Keratinocyte (primary cell): Measurements from ENCODE around the gene KLK8. TPM values are rescaled to one million over a fixed set of nuclear protein-coding genes. Genes with fewer than 3 reads are reported as not detected.
A peak's percentile ranks its signal among the peaks of the same experiment; 100 is the strongest.

ENCODE experiments used
- DNase-seq: peaks from one replicate; pipeline ENCODE4 v3.0.0-alpha.2; 2011; ENCODE audit warnings: low read depth, missing footprints, low spot score
- FAIRE-seq: peaks from 2 replicates; lab custom pipeline; 2011; peaks lifted over from hg19 to GRCh38; lab: Jason Lieb, UNC
- H2AFZ ChIP-seq: 2 replicates; pipeline ENCODE4 v1.6.0; 2012; ENCODE audit warnings: low read length, control low read depth, inconsistent platforms; ENCODE audit not compliant: control insufficient read depth
- H3K27ac ChIP-seq: 2 replicates; pipeline ENCODE4 v1.5.1; 2011; ENCODE audit warnings: low read length; ENCODE audit not compliant: control insufficient read depth, insufficient read depth
- H3K27me3 ChIP-seq: 3 replicates; pipeline ENCODE4 v1.6.0; 2011; ENCODE audit warnings: low read length; ENCODE audit not compliant: control insufficient read depth, insufficient read depth; ENCODE audit errors: extremely low read depth
- H3K36me3 ChIP-seq, 2 experiments: 2 replicates in 1 of 2; 3 replicates in 1 of 2; pipeline ENCODE4 v1.5.1; 2011; ENCODE audit warnings: low read length in 2 of 2, mild to moderate bottlenecking in 1 of 2; ENCODE audit not compliant: control insufficient read depth in 2 of 2, insufficient read depth in 2 of 2; ENCODE audit errors: extremely low read depth in 1 of 2
- H3K4me1 ChIP-seq: 3 replicates; pipeline ENCODE4 v1.5.1; 2011; ENCODE audit warnings: low read length; ENCODE audit not compliant: control insufficient read depth, insufficient read depth; ENCODE audit errors: extremely low read depth
- H3K4me2 ChIP-seq: 3 replicates; pipeline ENCODE4 v1.6.0; 2011; ENCODE audit warnings: low read depth, low read length; ENCODE audit not compliant: control insufficient read depth, insufficient read depth; ENCODE audit errors: extremely low read depth
- H3K4me3 ChIP-seq, 3 experiments: fragments of 200-600 bp in 1 of 3; sonication (generic) in 1 of 3; 2 replicates in 2 of 3; 3 replicates in 1 of 3; pipeline ENCODE4 v1.5.1; 2011 to 2016; ENCODE audit warnings: low read length in 3 of 3, mild to moderate bottlenecking in 3 of 3, control low read depth in 2 of 3, inconsistent platforms in 1 of 3, low read depth in 1 of 3, mixed read lengths in 1 of 3, mixed run types in 1 of 3, moderate library complexity in 1 of 3; ENCODE audit not compliant: control insufficient read depth in 2 of 3, insufficient read depth in 2 of 3; ENCODE audit errors: extremely low read depth in 1 of 3
- H3K79me2 ChIP-seq: 2 replicates; pipeline ENCODE4 v1.6.0; 2012; ENCODE audit warnings: low read length; ENCODE audit not compliant: control insufficient read depth, insufficient read depth
- H3K9ac ChIP-seq: 3 replicates; pipeline ENCODE4 v1.6.0; 2011; ENCODE audit warnings: low read length; ENCODE audit not compliant: control insufficient read depth, insufficient read depth; ENCODE audit errors: extremely low read depth
- H3K9me1 ChIP-seq: 3 replicates; pipeline ENCODE4 v1.6.0; 2011; ENCODE audit warnings: low read length; ENCODE audit not compliant: control insufficient read depth, insufficient read depth; ENCODE audit errors: extremely low read depth
- H3K9me3 ChIP-seq: 2 replicates; pipeline ENCODE4 v1.5.1; 2012; ENCODE audit warnings: low read depth, low read length; ENCODE audit not compliant: control insufficient read depth
- H4K20me1 ChIP-seq: 3 replicates; pipeline ENCODE4 v1.6.0; 2011; ENCODE audit warnings: low read length; ENCODE audit not compliant: control insufficient read depth, insufficient read depth; ENCODE audit errors: extremely low read depth
- EZH2 ChIP-seq: IDR thresholded peaks from one replicate; pipeline ENCODE4 v1.6.1; 2012; ENCODE audit warnings: inconsistent platforms, mild to moderate bottlenecking, low read length, moderate library complexity
- dilution Hi-C: fragments of 300-500 bp; cut with MboI; formaldehyde crosslinking; loops from one replicate; pipeline ENCODE4 v1.7.0; 2020; ENCODE audit warnings: low sequenced_read_pairs; ENCODE audit not compliant: extremely low pct_ligation_motif_present
- polyA plus RNA-seq, 5 experiments: library from polyadenylated mRNA; depleted of rRNA in 3 of 5; stranded (reverse) in 3 of 5; stranded (forward) in 1 of 5; unstranded in 1 of 5; fragments of >200 nt; gene quantifications; 1 replicate in 1 of 5; 2 replicates in 3 of 5; 3 replicates in 1 of 5; pipeline versions ENCODE4 v1.2.1 to v1.2.3, GENCODE V29; 2011 to 2012; ENCODE audit warnings: missing spikeins in 2 of 5, low read depth in 1 of 5, low replicate concordance in 1 of 5
- TF ChIP-seq, protein P1 (sequence below), 3 experiments: IDR thresholded peaks in 1 of 3; conservative IDR thresholded peaks in 1 of 3; optimal IDR thresholded peaks in 1 of 3; 2 replicates in 2 of 3; 3 replicates in 1 of 3; pipeline versions ENCODE3 to v1.5.1; 2011; ENCODE audit warnings: low read length in 3 of 3, mild to moderate bottlenecking in 3 of 3, moderate library complexity in 2 of 3, control low read depth in 1 of 3, inconsistent platforms in 1 of 3; ENCODE audit not compliant: insufficient read depth in 2 of 3; ENCODE audit errors: extremely low read depth in 1 of 3

The KLK8 gene
- polyA plus RNA-seq, 1 donor (not counting 4 experiments of a cell fraction or from before 2014, with no cell fraction given): 118 TPM

DNA sequence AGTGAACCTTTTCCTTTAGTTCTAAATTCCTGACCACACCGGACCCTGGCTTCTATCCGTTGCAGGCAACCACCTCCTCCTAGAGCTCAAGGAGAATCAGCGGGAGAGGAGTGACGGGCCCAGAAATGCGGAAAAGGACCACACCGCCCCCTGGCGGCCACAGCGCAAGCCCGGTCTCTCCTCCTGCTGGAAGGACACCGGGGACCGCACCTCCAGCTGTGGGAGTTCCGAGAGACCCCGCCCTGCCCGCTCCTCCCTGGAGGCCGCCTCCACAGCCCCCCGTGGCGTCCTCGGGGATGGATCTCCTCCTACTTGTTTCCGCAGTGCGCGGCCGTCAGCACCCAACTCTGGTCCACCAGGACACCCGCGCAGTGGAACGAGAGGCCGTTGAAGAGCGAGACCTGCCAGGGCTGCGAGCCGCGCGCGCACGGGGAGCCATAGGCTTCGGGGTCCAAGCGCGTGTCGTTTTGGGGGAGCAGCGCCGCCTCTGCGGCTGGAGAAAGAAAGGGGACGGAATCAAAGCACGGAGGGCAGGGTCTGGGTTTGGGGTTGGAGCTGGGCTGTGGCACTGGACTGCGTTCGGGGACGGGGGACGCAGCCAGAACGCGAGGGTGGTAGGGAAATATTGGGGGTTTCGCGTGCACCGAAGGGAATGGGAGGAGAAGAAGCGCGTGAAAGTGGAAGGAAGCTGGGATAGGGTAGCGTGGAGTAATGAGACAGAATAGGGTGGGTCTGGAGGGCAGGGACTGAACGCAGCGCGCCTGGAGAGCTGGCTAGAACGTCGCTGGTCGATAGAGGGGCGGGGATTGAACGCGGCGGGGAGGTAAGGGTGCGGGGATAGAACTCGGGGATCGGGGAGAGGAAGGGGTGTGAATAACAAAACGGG lies 15.6 kb upstream of the KLK8 start:
- no peak for TF ChIP-seq EZH2
- TF ChIP-seq, protein P1, sequence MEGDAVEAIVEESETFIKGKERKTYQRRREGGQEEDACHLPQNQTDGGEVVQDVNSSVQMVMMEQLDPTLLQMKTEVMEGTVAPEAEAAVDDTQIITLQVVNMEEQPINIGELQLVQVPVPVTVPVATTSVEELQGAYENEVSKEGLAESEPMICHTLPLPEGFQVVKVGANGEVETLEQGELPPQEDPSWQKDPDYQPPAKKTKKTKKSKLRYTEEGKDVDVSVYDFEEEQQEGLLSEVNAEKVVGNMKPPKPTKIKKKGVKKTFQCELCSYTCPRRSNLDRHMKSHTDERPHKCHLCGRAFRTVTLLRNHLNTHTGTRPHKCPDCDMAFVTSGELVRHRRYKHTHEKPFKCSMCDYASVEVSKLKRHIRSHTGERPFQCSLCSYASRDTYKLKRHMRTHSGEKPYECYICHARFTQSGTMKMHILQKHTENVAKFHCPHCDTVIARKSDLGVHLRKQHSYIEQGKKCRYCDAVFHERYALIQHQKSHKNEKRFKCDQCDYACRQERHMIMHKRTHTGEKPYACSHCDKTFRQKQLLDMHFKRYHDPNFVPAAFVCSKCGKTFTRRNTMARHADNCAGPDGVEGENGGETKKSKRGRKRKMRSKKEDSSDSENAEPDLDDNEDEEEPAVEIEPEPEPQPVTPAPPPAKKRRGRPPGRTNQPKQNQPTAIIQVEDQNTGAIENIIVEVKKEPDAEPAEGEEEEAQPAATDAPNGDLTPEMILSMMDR (optimal IDR thresholded peaks at IDR 0.05 in 1 of 3, IDR thresholded peaks at IDR 0.05 in 1 of 3, conservative IDR thresholded peaks at IDR 0.05 in 1 of 3; ENCODE audit: extremely low read depth in 1 of 3, insufficient read depth in 2 of 3, low read length in 3 of 3): peak; percentile 86 to 100 (median 99)
- H3K4me3 ChIP-seq: peak overlapping the region; percentile 58 to 85 (median 76)
- DNase-seq: no peak
- no peaks in the 10 kb centered on the region for H3K27me3 ChIP-seq
- dilution Hi-C loops: no loop called here
- peak overlapping the region; percentile 90 for H2AFZ ChIP-seq
- no peaks in the 10 kb centered on the region for H3K9me3 ChIP-seq
- no peaks in the 10 kb centered on the region for H3K9me1 ChIP-seq
- peaks cover 22% of the 10 kb centered on the region for H3K4me1 ChIP-seq
- H3K36me3 ChIP-seq: peaks cover 7 to 11% of the 10 kb centered on the region in 2 experiments
- H3K79me2 ChIP-seq: no peaks in the 10 kb centered on the region
- peak overlapping the region; percentile 78 for H3K9ac ChIP-seq
- H3K27ac ChIP-seq: peak overlapping the region; percentile 68
- H4K20me1 ChIP-seq: no peaks in the 10 kb centered on the region
- H3K4me2 ChIP-seq: peak overlapping the region; percentile 86
- peak; percentile 84 for FAIRE-seq

DNA sequence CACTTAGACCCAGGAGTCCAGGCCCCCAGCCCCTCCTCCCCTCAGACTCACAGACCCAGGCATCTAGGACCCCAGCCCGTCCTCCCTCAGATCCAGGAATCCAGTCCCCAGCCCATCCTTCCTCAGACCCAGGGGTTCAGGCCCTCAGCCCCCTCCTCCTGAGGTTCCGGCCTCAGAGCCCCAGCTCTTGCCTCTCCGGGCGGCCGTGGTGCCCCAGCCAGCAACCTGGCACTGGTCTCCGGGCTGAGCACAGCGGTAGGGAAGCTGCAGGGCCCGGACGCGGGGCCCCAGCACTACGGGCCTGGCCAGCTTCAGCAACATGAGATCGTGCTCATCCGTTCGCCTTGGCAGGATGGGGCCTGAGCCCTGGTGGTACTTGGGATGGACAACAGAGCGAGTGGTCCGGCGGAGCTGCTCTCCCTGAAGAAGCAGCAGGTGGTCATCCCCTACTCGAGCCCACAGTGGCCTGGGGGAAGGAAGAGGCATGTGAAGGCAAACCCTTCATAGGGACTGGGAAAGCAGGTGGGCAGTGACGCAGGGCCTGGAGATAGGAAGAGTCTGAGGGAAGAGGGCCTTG lies 14.4 kb upstream of the KLK8 start:
- H3K9me1 ChIP-seq: no peaks in the 10 kb centered on the region
- H3K4me3 ChIP-seq: no peak overlapping the region
- no peak overlapping the region for H3K27ac ChIP-seq
- H3K79me2 ChIP-seq: no peaks in the 10 kb centered on the region
- no peaks in the 10 kb centered on the region for H3K27me3 ChIP-seq
- no peaks in the 10 kb centered on the region for H3K9me3 ChIP-seq
- FAIRE-seq (no peak), DNase-seq (no peak)
- H3K4me2 ChIP-seq: no peak overlapping the region
- no peak overlapping the region for H3K9ac ChIP-seq
- dilution Hi-C loops: no loop called here
- no peaks in the 10 kb centered on the region for H4K20me1 ChIP-seq
- peaks cover 7 to 11% of the 10 kb centered on the region in 2 experiments for H3K36me3 ChIP-seq
- TF ChIP-seq, protein P1 (optimal IDR thresholded peaks at IDR 0.05 in 1 of 3, IDR thresholded peaks at IDR 0.05 in 1 of 3, conservative IDR thresholded peaks at IDR 0.05 in 1 of 3; ENCODE audit: extremely low read depth in 1 of 3, insufficient read depth in 2 of 3, low read length in 3 of 3): no peak
- TF ChIP-seq EZH2: no peak
- peaks cover 26% of the 10 kb centered on the region for H3K4me1 ChIP-seq
- H2AFZ ChIP-seq: no peak overlapping the region
